VCaP (cell line): ENCODE data around the gene RBP3.

Experiments
- H3K27ac ChIP-seq: fragments of 450-650 bp; 2 replicates; pipeline ENCODE4 v1.5.1; 2017
- CTCF ChIP-seq: fragments of 450-650 bp; conservative IDR thresholded peaks from 2 replicates; pipeline ENCODE4 v1.5.1; 2017; ENCODE audit warnings: mild to moderate bottlenecking, moderate library complexity

RBP3 gene

DNA sequence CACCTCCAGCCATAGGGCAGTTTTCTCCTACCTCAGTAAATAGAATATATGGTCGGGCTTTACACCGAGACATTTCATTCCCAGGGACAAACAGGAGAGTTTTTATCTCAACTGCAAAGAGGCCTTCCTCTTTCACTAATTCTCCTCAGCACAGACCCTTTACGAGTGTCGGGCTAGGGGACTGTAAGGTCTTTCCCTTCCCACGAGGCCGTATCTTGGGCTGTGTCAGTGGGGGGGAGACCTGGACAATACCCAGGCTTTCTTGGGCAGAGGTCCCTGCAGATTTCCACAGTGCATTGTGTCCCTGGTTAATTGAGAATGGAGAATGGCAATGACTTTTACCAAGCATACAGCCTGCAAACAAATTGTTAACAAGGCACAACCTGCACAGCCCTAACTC is 49.1 kb downstream of the RBP3 start:
- no peak for TF ChIP-seq CTCF
- H3K27ac ChIP-seq, result peak overlapping the region; percentile 1; the same call in 1 of the 2 replicates

GRCh38 chr10:47400251-47400650 is 52.1 kb downstream of the RBP3 start:
- no peak overlapping the region for H3K27ac ChIP-seq
- TF ChIP-seq CTCF, result no peak

- no peak overlapping the region for H3K27ac ChIP-seq
- no peak for TF ChIP-seq CTCF
These were observed 52.6 kb downstream of the RBP3 start for GRCh38 chr10:47400786-47401185.

DNA sequence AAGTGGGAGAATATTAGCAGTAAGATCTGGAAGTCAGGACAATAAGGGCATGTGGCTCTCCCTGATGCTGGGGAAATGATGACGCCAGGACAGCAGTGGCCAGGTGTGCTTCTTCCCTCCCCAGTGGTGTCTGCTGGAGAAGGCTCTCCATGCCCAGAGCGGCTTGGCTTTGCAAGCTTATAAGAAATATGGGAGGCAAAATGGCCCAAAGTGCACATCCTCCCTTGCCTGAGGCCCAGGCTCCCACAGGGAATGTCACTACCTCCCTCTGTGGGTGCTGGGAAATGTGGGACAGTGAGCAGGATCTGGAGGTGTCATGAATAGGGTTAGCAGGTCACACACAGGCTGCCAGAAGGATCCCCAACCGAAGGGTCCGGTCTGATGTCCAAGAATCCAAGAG is 53.0 kb downstream of the RBP3 start:
- no peak overlapping the region for H3K27ac ChIP-seq
- TF ChIP-seq CTCF, result no peak

GRCh38 chr10:47401874-47402640 is 53.9 kb downstream of the RBP3 start:
- TF ChIP-seq CTCF, result no peak
- H3K27ac ChIP-seq, result no peak overlapping the region

- H3K27ac ChIP-seq, result no peak overlapping the region
- no peak for TF ChIP-seq CTCF
These were observed 54.6 kb downstream of the RBP3 start for GRCh38 chr10:47402641-47403301.

GRCh38 chr10:47403446-47404318 is 55.5 kb downstream of the RBP3 start:
- no peak for TF ChIP-seq CTCF
- H3K27ac ChIP-seq, result no peak overlapping the region
